Measurements from ENCODE around the gene FCRLA.

FCRLA gene

DNA sequence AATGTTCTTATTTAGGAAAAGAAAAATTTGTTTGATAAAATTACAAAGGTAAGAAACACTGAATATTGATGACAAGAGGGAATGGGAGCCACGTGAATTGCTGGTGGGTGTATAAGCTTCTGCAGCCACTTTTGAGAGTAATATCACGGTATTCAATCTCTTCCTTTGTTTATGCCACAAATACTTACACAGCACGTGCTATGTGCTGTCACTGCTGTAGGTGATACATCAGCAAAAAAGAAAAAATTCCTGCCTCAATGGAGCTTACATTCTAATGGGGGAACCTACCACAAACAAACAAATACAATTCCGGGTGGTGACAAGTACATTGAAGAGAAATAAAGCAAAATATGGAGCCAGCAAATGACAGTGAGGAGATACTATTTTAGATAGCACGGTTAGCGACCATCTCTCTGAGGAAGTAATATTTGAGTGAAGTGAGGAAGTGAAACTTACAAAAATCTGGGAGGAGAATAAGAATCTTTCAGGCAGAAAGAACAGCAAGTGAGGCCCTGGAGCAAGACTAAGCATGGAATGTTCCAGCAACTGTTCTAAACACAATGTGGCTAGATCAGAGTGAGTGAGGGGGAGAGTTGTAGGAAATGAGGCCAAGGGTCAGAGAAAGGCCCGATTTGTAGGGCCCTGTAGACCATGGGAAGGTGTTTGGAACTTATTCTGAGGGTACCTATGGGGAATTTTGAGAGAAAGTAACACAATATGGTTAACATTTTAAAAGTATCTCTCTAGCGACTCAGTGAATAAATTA, 11.7 kb downstream of the FCRLA start:
- no peak for TF ChIP-seq CREB1 (IDR thresholded peaks at IDR 0.05; ENCODE audit: low read depth)
- no peak for TF ChIP-seq MAX (IDR thresholded peaks at IDR 0.05)
- no peak for TF ChIP-seq ZBTB7A (IDR thresholded peaks at IDR 0.05; ENCODE audit: low read depth)
- TF ChIP-seq TCF12 (IDR thresholded peaks at IDR 0.05; ENCODE audit: low read depth), result no peak
- TF ChIP-seq TEAD4 (IDR thresholded peaks at IDR 0.05), result no peak
- TF ChIP-seq EGR1 (IDR thresholded peaks at IDR 0.05), result no peak
- no peak for TF ChIP-seq CEBPB (IDR thresholded peaks at IDR 0.05)
- TF ChIP-seq TAF1 (IDR thresholded peaks at IDR 0.05; ENCODE audit: low read depth), result no peak
- TF ChIP-seq EP300 (IDR thresholded peaks at IDR 0.05; ENCODE audit: borderline replicate concordance), result no peak
- no peak for TF ChIP-seq FOXM1 (IDR thresholded peaks at IDR 0.05; ENCODE audit: borderline replicate concordance, low read depth)
- TF ChIP-seq RAD21 (IDR thresholded peaks at IDR 0.05; ENCODE audit: low read depth), result no peak
- no peak for TF ChIP-seq NFIC (IDR thresholded peaks at IDR 0.05)
- no peak for TF ChIP-seq REST (IDR thresholded peaks at IDR 0.05; ENCODE audit: low read depth)
- TF ChIP-seq, protein P1, sequence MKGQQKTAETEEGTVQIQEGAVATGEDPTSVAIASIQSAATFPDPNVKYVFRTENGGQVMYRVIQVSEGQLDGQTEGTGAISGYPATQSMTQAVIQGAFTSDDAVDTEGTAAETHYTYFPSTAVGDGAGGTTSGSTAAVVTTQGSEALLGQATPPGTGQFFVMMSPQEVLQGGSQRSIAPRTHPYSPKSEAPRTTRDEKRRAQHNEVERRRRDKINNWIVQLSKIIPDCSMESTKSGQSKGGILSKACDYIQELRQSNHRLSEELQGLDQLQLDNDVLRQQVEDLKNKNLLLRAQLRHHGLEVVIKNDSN (IDR thresholded peaks at IDR 0.05), result no peak
- no peak for TF ChIP-seq YY1 (IDR thresholded peaks at IDR 0.05; ENCODE audit: low read depth)

GRCh38 chr1:161719325-161719611, 12.2 kb downstream of the FCRLA start:
- TF ChIP-seq, protein P1 (IDR thresholded peaks at IDR 0.05), result no peak
- TF ChIP-seq TAF1 (IDR thresholded peaks at IDR 0.05; ENCODE audit: low read depth) (no peak), YY1 (IDR thresholded peaks at IDR 0.05; ENCODE audit: low read depth) (no peak), EP300 (IDR thresholded peaks at IDR 0.05; ENCODE audit: borderline replicate concordance) (no peak), REST (IDR thresholded peaks at IDR 0.05; ENCODE audit: low read depth) (no peak), RAD21 (IDR thresholded peaks at IDR 0.05; ENCODE audit: low read depth) (no peak), CEBPB (IDR thresholded peaks at IDR 0.05) (no peak), MAX (IDR thresholded peaks at IDR 0.05) (no peak), CREB1 (IDR thresholded peaks at IDR 0.05; ENCODE audit: low read depth) (no peak)

DNA sequence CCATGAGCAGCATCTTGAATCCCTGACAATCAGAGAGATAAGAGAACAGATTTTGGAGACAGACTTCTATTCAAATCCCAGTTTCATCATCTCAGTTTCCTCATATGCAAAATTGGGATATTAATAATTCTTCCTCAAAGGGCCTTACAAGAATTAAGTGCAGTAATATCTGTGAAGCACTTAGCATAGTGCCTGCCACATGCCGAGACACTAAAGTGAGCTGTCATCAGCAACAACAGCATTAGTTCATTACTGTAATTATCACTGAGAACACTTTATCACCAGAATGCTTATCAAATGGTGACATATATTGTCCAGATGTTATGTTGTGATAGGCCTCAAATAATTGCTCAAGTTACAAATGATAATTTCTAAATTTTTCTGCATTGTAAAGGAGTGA, 13.4 kb downstream of the FCRLA start:
- no peak for TF ChIP-seq TCF12 (IDR thresholded peaks at IDR 0.05; ENCODE audit: low read depth)
- no peak for TF ChIP-seq MAX (IDR thresholded peaks at IDR 0.05)
- no peak for TF ChIP-seq TEAD4 (IDR thresholded peaks at IDR 0.05)
- TF ChIP-seq REST (IDR thresholded peaks at IDR 0.05; ENCODE audit: low read depth), result no peak
- no peak for TF ChIP-seq TAF1 (IDR thresholded peaks at IDR 0.05; ENCODE audit: low read depth)
- TF ChIP-seq RAD21 (IDR thresholded peaks at IDR 0.05; ENCODE audit: low read depth), result no peak
- no peak for TF ChIP-seq NFIC (IDR thresholded peaks at IDR 0.05)
- no peak for TF ChIP-seq YY1 (IDR thresholded peaks at IDR 0.05; ENCODE audit: low read depth)
- no peak for TF ChIP-seq EGR1 (IDR thresholded peaks at IDR 0.05)
- no peak for TF ChIP-seq FOXM1 (IDR thresholded peaks at IDR 0.05; ENCODE audit: borderline replicate concordance, low read depth)
- no peak for TF ChIP-seq CREB1 (IDR thresholded peaks at IDR 0.05; ENCODE audit: low read depth)
- TF ChIP-seq ZBTB7A (IDR thresholded peaks at IDR 0.05; ENCODE audit: low read depth), result no peak
- no peak for TF ChIP-seq EP300 (IDR thresholded peaks at IDR 0.05; ENCODE audit: borderline replicate concordance)
